A673 (cell line): ENCODE measurements around the gene UST.

Experiments
- CTCF ChIP-seq: fragments of 300-800, 200-600 bp; sonication (generic); conservative IDR thresholded peaks from 2 replicates; pipeline ENCODE4 v1.5.1; 2017; ENCODE audit warnings: low read depth, mild to moderate bottlenecking, antibody characterized with exemption, low read length, moderate library complexity, mixed read lengths
- EZH2 ChIP-seq: fragments of 200-600 bp; sonication (generic); IDR thresholded peaks from 2 replicates; pipeline ENCODE4 v1.6.1; 2017; ENCODE audit warnings: borderline replicate concordance, low read depth, mild to moderate bottlenecking, mixed read lengths, antibody characterized with exemption, low read length; ENCODE audit not compliant: poor library complexity, severe bottlenecking

- TF ChIP-seq CTCF: no peak
- TF ChIP-seq EZH2: no peak
Measured at GRCh38 chr6:149044528-149044927, 297.7 kb downstream of the UST start.
